Mesothelial cell of epicardium (in vitro differentiated cells): ENCODE measurements around the gene GRB10. TPM values are rescaled to one million over a fixed set of nuclear protein-coding genes. Genes with fewer than 3 reads are reported as not detected.

Source experiments
- DNase-seq, 2 experiments: peaks; one replicate each; pipeline ENCODE4 v3.0.0; 2021; ENCODE audit warnings: low spot score in 2 of 2; ENCODE audit not compliant: unreplicated experiment in 2 of 2
- H3K27ac Mint-ChIP-seq: 2 replicates; pipeline ENCODE4 v1.8.0; 2021; ENCODE audit warnings: mixed read lengths
- H3K27me3 Mint-ChIP-seq: 2 replicates; pipeline ENCODE4 v1.8.0; 2021; ENCODE audit warnings: low read depth, mixed read lengths
- H3K36me3 Mint-ChIP-seq: 2 replicates; pipeline ENCODE4 v1.8.0; 2021; ENCODE audit warnings: mixed read lengths
- H3K4me1 Mint-ChIP-seq: 2 replicates; pipeline ENCODE4 v1.8.0; 2021; ENCODE audit warnings: mixed read lengths
- H3K4me3 Mint-ChIP-seq: 2 replicates; pipeline ENCODE4 v1.8.0; 2021; ENCODE audit warnings: mild to moderate bottlenecking, moderate library complexity, mixed read lengths
- H3K9me3 Mint-ChIP-seq: 2 replicates; pipeline ENCODE4 v1.8.0; 2021; ENCODE audit warnings: mixed read lengths
- total RNA-seq: library from RNA; stranded (reverse); gene quantifications from 3 replicates; pipeline ENCODE4 v1.2.1, GENCODE V29; 2021
- TF ChIP-seq, protein P1 (sequence below): fragments of 200-600 bp; sonication (generic); IDR thresholded peaks from one replicate; pipeline ENCODE4 v1.5.0; 2021; ENCODE audit warnings: antibody characterized with exemption; ENCODE audit not compliant: unreplicated experiment

Gene GRB10
- total RNA-seq, 1 donor from 2014 or later, result 59.2 TPM

DNA sequence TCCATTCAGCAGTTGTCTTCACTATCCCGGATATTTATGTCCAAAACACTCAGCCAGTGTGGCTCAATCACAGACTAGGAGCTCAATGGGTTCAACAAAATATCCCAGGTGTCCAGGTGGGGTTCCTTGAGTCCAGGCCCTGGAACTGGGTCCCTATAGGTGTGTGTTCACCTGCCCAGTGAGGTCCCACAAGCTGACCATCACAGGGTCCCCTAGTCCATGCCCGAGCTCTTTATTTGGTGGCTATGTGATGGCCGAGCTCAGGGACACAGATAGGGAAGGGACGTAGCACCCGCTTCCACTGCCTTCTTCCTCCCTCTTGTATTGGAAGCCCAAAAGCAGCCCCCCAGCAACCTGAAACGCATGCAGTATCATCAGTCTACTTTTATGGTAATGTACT is 138.6 kb downstream of the GRB10 start:
- Mint-ChIP-seq H3K4me3 (no peak overlapping the region), H3K9me3 (no peaks in the 10 kb centered on the region), H3K27ac (no peak overlapping the region), H3K4me1 (peaks cover 4% of the 10 kb centered on the region), H3K36me3 (peaks cover 6% of the 10 kb centered on the region), H3K27me3 (no peaks in the 10 kb centered on the region)
- no peak for DNase-seq
- TF ChIP-seq, protein P1, sequence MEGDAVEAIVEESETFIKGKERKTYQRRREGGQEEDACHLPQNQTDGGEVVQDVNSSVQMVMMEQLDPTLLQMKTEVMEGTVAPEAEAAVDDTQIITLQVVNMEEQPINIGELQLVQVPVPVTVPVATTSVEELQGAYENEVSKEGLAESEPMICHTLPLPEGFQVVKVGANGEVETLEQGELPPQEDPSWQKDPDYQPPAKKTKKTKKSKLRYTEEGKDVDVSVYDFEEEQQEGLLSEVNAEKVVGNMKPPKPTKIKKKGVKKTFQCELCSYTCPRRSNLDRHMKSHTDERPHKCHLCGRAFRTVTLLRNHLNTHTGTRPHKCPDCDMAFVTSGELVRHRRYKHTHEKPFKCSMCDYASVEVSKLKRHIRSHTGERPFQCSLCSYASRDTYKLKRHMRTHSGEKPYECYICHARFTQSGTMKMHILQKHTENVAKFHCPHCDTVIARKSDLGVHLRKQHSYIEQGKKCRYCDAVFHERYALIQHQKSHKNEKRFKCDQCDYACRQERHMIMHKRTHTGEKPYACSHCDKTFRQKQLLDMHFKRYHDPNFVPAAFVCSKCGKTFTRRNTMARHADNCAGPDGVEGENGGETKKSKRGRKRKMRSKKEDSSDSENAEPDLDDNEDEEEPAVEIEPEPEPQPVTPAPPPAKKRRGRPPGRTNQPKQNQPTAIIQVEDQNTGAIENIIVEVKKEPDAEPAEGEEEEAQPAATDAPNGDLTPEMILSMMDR, result no peak

DNA sequence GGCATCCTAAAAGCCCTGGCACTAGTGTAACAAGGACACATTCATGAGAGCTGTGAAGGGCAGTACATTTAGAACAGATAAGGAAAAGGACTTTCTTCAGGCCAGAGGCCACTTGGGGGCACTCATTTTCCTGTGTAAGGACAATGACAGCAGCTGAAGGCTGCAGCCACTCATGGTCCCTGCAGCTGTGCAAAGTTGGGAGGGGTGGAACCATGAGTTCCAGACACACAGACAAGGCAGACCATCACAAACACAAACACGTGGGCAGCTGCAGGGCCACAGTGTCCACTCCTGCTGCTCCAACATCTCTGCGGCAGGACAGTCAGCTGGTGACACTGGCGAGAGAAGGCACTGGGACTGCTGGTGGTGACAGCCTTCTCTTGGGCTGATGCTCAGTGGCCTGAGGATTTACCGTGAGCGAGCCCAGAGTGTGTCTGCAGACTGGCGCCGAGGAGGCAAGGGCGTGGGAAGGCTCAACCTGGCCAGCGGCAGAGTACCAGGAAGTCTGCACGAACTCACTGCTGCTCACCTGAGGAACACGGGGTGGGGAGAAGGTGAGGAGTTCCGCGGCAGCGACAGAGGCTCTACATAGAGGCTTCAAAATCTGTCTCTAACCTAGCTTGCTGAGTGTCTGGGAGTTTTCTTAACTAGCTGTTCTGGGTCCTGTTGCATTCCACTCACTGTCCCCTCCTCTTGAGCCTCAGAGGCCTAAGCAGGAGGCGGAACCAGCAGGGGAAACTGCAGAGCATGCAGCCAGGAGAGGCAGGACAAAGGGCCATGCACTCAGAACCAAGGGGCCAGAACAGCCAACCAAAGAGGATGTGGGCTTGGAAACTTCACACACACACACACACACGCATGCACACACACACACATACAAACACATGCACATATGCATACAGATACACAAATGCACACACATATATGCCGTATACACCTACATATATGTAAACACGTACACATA is 141.0 kb downstream of the GRB10 start:
- no peak for DNase-seq
- H3K4me3 Mint-ChIP-seq, result no peak overlapping the region
- H3K9me3 Mint-ChIP-seq, result peaks cover 20% of the 10 kb centered on the region
- TF ChIP-seq, protein P1, result no peak
- peaks cover 7% of the 10 kb centered on the region for H3K36me3 Mint-ChIP-seq
- no peak overlapping the region for H3K27ac Mint-ChIP-seq
- H3K27me3 Mint-ChIP-seq, result no peaks in the 10 kb centered on the region
- peaks cover 4% of the 10 kb centered on the region for H3K4me1 Mint-ChIP-seq

DNA sequence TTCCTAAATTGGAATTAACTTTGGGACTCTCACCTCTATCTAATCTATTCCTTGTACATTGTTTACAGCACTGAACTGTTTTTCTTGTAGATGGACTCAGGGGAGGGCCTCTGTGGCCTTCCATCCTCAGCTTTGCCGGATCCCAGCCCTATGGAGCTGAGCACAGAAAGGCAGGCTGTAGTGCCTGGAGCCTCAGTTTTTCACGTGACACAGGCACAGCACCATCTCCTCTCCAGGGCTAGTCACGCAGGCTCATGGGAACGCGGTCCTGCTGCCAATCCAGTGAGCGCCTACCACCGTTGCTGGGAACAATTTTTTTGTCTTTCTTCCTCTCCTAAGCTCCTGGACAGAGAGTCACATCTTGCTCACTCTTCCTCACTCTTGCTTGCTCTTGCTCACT is 141.9 kb downstream of the GRB10 start:
- peaks cover 12% of the 10 kb centered on the region for H3K36me3 Mint-ChIP-seq
- H3K27ac Mint-ChIP-seq, result no peak overlapping the region
- H3K4me3 Mint-ChIP-seq, result no peak overlapping the region
- peaks cover 26% of the 10 kb centered on the region for H3K9me3 Mint-ChIP-seq
- H3K4me1 Mint-ChIP-seq, result peaks cover 4% of the 10 kb centered on the region
- DNase-seq, result no peak
- H3K27me3 Mint-ChIP-seq, result no peaks in the 10 kb centered on the region
- TF ChIP-seq, protein P1, result no peak

DNA sequence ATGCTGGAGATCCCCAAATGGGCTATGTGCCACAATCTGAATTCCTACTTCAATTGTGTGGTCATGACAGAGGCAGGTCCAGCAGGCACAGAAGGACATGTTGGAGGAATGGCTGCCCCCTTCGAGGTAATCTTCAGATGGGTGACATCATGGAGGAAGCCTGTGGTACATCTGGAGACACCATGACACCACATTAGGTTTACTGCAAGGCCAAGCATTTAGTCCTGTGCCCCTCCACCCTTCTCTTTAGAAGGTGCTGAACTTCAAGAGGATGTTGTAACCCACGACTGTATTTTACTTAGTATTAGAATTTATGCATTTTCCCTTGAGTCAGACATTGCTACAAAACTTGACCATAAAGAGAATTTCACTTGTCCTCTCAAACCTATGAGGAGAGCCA is 142.4 kb downstream of the GRB10 start:
- Mint-ChIP-seq H3K27me3 (no peaks in the 10 kb centered on the region), H3K27ac (no peak overlapping the region), H3K4me1 (peaks cover 3% of the 10 kb centered on the region), H3K9me3 (peaks cover 30% of the 10 kb centered on the region), H3K4me3 (no peak overlapping the region), H3K36me3 (peaks cover 16% of the 10 kb centered on the region)
- DNase-seq, result no peak
- TF ChIP-seq, protein P1, result no peak

DNA sequence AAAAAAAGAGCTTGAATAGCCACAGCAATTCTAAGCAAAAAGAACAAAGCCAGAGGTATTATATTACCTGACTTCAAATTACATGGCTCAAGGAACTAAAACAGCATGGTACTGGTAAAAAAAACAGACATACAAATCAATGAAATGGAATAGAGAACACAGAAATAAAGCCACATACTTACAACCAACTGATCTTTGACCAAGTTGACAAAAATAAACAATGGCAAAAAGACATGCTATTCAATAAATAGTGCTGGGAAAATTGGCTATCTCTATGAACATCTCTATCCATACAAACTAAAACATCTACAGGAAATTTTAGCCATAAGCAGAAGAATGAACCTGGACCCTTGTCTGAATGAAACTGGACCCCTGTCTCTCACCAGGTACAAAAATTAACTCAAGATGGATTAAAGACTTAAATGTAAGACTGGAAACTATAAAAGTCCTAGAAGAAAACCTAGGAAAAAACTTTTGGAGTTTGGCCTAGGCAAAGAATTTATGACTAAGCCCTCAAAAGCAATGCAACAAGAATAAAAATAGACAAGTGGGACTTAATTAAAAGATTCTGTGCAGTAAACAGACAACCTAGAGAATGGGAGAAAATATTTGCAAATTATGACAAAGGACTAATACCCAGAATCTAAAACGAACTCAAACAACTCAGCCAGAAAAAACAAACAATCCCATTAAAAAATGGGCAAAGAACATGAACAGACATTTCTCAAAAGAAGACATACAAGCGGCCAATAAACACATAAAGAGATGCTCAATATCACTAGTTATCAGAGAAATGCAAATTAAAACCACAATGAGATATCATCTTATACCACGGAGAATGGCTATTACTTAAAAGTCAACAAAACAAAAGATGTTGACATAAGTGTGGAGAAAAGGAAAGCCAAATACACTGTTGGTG is 144.7 kb downstream of the GRB10 start:
- Mint-ChIP-seq H3K27ac (no peak overlapping the region), H3K27me3 (no peaks in the 10 kb centered on the region), H3K36me3 (peaks cover 27% of the 10 kb centered on the region), H3K9me3 (peaks cover 52% of the 10 kb centered on the region), H3K4me1 (no peaks in the 10 kb centered on the region), H3K4me3 (no peak overlapping the region)
- TF ChIP-seq, protein P1, result no peak
- DNase-seq, result no peak
